GM23248 (cell line): ENCODE results near the gene FMO5. TPM values are rescaled to one million over a fixed set of nuclear protein-coding genes. Genes with fewer than 3 reads are reported as not detected.

Experiments used
- DNase-seq: peaks from one replicate; pipeline ENCODE4 v3.0.0-alpha.2; 2015
- H2AFZ ChIP-seq: fragments of 200-600 bp; sonication (generic); 2 replicates; pipeline ENCODE4 v1.6.1; 2016; ENCODE audit warnings: antibody characterized with exemption
- H3F3A ChIP-seq: fragments of 200-600 bp; sonication (generic); 2 replicates; pipeline ENCODE4 v1.6.1; 2016; ENCODE audit warnings: mild to moderate bottlenecking, antibody characterized with exemption, mixed run types; ENCODE audit not compliant: insufficient read depth
- H3K27ac ChIP-seq: fragments of 200-600 bp; sonication (generic); 2 replicates; pipeline ENCODE4 v1.5.1; 2016; ENCODE audit warnings: mild to moderate bottlenecking
- H3K27me3 ChIP-seq: fragments of 200-600 bp; sonication (generic); replicated peaks from 2 replicates; pipeline ENCODE4 v1.6.1; 2016; ENCODE audit warnings: mild to moderate bottlenecking; ENCODE audit not compliant: insufficient read depth
- H3K36me3 ChIP-seq: fragments of 200-600 bp; sonication (generic); 2 replicates; pipeline ENCODE4 v1.6.1; 2016; ENCODE audit warnings: low read depth, mild to moderate bottlenecking
- H3K4me1 ChIP-seq: fragments of 200-600 bp; sonication (generic); 2 replicates; pipeline ENCODE4 v1.6.1; 2016; ENCODE audit warnings: mild to moderate bottlenecking; ENCODE audit not compliant: insufficient read depth
- H3K4me2 ChIP-seq: fragments of 200-600 bp; sonication (generic); one replicate; pipeline ENCODE4 v1.6.1; 2016; ENCODE audit warnings: mild to moderate bottlenecking; ENCODE audit not compliant: unreplicated experiment
- H3K4me3 ChIP-seq: fragments of 200-600 bp; sonication (generic); 2 replicates; pipeline ENCODE4 v1.5.1; 2016; ENCODE audit warnings: mild to moderate bottlenecking
- H3K79me2 ChIP-seq: fragments of 200-600 bp; sonication (generic); 2 replicates; pipeline ENCODE4 v1.6.1; 2016; ENCODE audit warnings: mild to moderate bottlenecking; ENCODE audit not compliant: insufficient read depth
- H3K9ac ChIP-seq: fragments of 200-600 bp; sonication (generic); 2 replicates; pipeline ENCODE4 v1.6.1; 2016; ENCODE audit warnings: mild to moderate bottlenecking
- H3K9me2 ChIP-seq: fragments of 200-600 bp; sonication (generic); 2 replicates; pipeline ENCODE4 v1.6.1; 2016; ENCODE audit warnings: mixed run types, mild to moderate bottlenecking, moderate library complexity; ENCODE audit not compliant: insufficient read depth
- H3K9me3 ChIP-seq: fragments of 200-600 bp; sonication (generic); one replicate; pipeline ENCODE4 v1.6.1; 2017; ENCODE audit warnings: low read depth
- H4K20me1 ChIP-seq: fragments of 200-600 bp; sonication (generic); 2 replicates; pipeline ENCODE4 v1.6.0; 2016; ENCODE audit not compliant: insufficient read depth
- EZH2 ChIP-seq: fragments of 200-600 bp; sonication (generic); IDR thresholded peaks from 2 replicates; pipeline ENCODE4 v1.6.1; 2018; ENCODE audit warnings: antibody characterized with exemption, mild to moderate bottlenecking; ENCODE audit not compliant: insufficient read depth, poor library complexity, severe bottlenecking
- EZH2phosphoT487 ChIP-seq: fragments of 200-600 bp; sonication (generic); IDR thresholded peaks from 2 replicates; pipeline ENCODE4 v1.6.1; 2018; ENCODE audit warnings: antibody characterized with exemption, moderate library complexity, mild to moderate bottlenecking, low read depth; ENCODE audit not compliant: insufficient read depth
- WGBS, 2 experiments: methylation state at CpG; one replicate each; pipeline ENCODE4 v1.1.6; 2015 to 2017; ENCODE audit warnings: low lambda C conversion rate in 2 of 2, low coverage in 1 of 2; ENCODE audit errors: missing lambda C conversion rate in 2 of 2; 5-methylcytosine and 5-hydroxymethylcytosine counted together
- in situ Hi-C: fragments of 300-500 bp; cut with MboI; formaldehyde crosslinking; loops from 2 replicates; pipeline ENCODE4 v1.15.0; 2020
- polyA plus RNA-seq: library from polyadenylated mRNA; unstranded; fragments of >200 nt; fragmentation: Nextera tagmentation; extraction: Ambion mirVana; gene quantifications from 2 replicates; pipeline ENCODE4 v1.2.1, GENCODE V29; 2016
- total RNA-seq: library from RNA; depleted of rRNA; stranded (reverse); fragments of >200 nt; shearing (Covaris generic); gene quantifications from 2 replicates; pipeline ENCODE4 v1.2.3, GENCODE V29; 2014; rRNA removed

The FMO5 gene
- total RNA-seq (1.8 and 4.9 TPM in 2 replicates), polyA plus RNA-seq (1.1 and 1.2 TPM in 2 replicates)

GRCh38 chr1:147225193-147225730 is at the start of gene FMO5:
Gene FMO5, minus strand, starts transcription at chr1:147225339. Its CDS starts 310 bp downstream, at chr1:147225029.
- no peaks in the 10 kb centered on the region for H3K9me2 ChIP-seq
- no peaks in the 10 kb centered on the region for H3K4me1 ChIP-seq
- H3K4me2 ChIP-seq: peak within 1 kb of the TSS; percentile 95
- WGBS, 2 experiments: 2 to 3% methylated on average over 17 of the region's 17 CpGs
- peak within 1 kb of the TSS; percentile 83 for H3K9ac ChIP-seq
- H3K4me3 ChIP-seq: peak within 1 kb of the TSS; percentile 94
- in situ Hi-C loops: loop anchor here (10.0 kb wide), 1 partner anchor 50 kb away; the partner anchor contains the start of gene PRKAB2
- H2AFZ ChIP-seq: peak within 1 kb of the TSS; percentile 99
- no peaks in the 10 kb centered on the region for H3K79me2 ChIP-seq
- no peaks in the 10 kb centered on the region for H3K9me3 ChIP-seq
- no peaks in the 10 kb centered on the region for H3F3A ChIP-seq
- H3K27ac ChIP-seq: peak within 1 kb of the TSS; percentile 22
- DNase-seq: peak; percentile 82
- no peaks in the 10 kb centered on the region for H4K20me1 ChIP-seq
- no peaks in the 10 kb centered on the region for H3K27me3 ChIP-seq
- H3K36me3 ChIP-seq: no peaks in the 10 kb centered on the region
- TF ChIP-seq EZH2phosphoT487: no peak
- TF ChIP-seq EZH2: no peak

- no peaks in the 10 kb centered on the region for H3K9me3 ChIP-seq
- peaks cover 21% of the 10 kb centered on the region for H3K36me3 ChIP-seq
- H3K4me2 ChIP-seq: peak overlapping the region; percentile 93
- peaks cover 17% of the 10 kb centered on the region for H3K4me1 ChIP-seq
- in situ Hi-C loops: no loop called here
- H3K27me3 ChIP-seq: no peaks in the 10 kb centered on the region
- H3K27ac ChIP-seq: peak overlapping the region; percentile 97
- peak; percentile 93 for DNase-seq
- H3F3A ChIP-seq: peaks cover 24% of the 10 kb centered on the region
- H3K9me2 ChIP-seq: no peaks in the 10 kb centered on the region
- peak overlapping the region; percentile 79 for H3K9ac ChIP-seq
- H4K20me1 ChIP-seq: no peaks in the 10 kb centered on the region
- peak overlapping the region; percentile 72 for H2AFZ ChIP-seq
- TF ChIP-seq EZH2phosphoT487 (no peak), EZH2 (no peak)
- peak overlapping the region; percentile 58 for H3K4me3 ChIP-seq
- H3K79me2 ChIP-seq: no peaks in the 10 kb centered on the region
- 18 to 19% methylated on average over 6 of the region's 6 CpGs for WGBS, 2 experiments
Measured at GRCh38 chr1:147273409-147274336, 48.5 kb upstream of the FMO5 start.

GRCh38 chr1:147272042-147272441 is 46.9 kb upstream of the FMO5 start:
- Histone ChIP-seq H3K4me3 (no peak overlapping the region), H3K27ac (peak overlapping the region; percentile 97), H3K4me2 (no peak overlapping the region), H4K20me1 (no peaks in the 10 kb centered on the region), H3K9ac (no peak overlapping the region), H3K9me3 (no peaks in the 10 kb centered on the region), H3K9me2 (no peaks in the 10 kb centered on the region), H3K79me2 (no peaks in the 10 kb centered on the region), H3F3A (peaks cover 24% of the 10 kb centered on the region), H3K36me3 (peaks cover 31% of the 10 kb centered on the region), H3K4me1 (peaks cover 17% of the 10 kb centered on the region), H3K27me3 (no peaks in the 10 kb centered on the region), H2AFZ (no peak overlapping the region)
- DNase-seq: peak; percentile 5
- WGBS, 2 experiments: 44 to 50% methylated on average over 3 of the region's 3 CpGs
- in situ Hi-C loops: no loop called here
- no peak for TF ChIP-seq EZH2phosphoT487
- no peak for TF ChIP-seq EZH2

GRCh38 chr1:147270721-147271120 is 45.6 kb upstream of the FMO5 start:
- H3K36me3 ChIP-seq: peaks cover 35% of the 10 kb centered on the region
- H3K79me2 ChIP-seq: no peaks in the 10 kb centered on the region
- H3K4me3 ChIP-seq: no peak overlapping the region
- no peak overlapping the region for H3K9ac ChIP-seq
- peaks cover 17% of the 10 kb centered on the region for H3K4me1 ChIP-seq
- H2AFZ ChIP-seq: no peak overlapping the region
- peaks cover 28% of the 10 kb centered on the region for H3F3A ChIP-seq
- H3K9me3 ChIP-seq: no peaks in the 10 kb centered on the region
- WGBS, 2 experiments: 54% methylated on average over 2 of the region's 2 CpGs
- no peak for DNase-seq
- TF ChIP-seq EZH2 (no peak), EZH2phosphoT487 (no peak)
- no peak overlapping the region for H3K4me2 ChIP-seq
- in situ Hi-C loops: no loop called here
- H3K9me2 ChIP-seq: no peaks in the 10 kb centered on the region
- no peaks in the 10 kb centered on the region for H4K20me1 ChIP-seq
- no peak overlapping the region for H3K27ac ChIP-seq
- no peaks in the 10 kb centered on the region for H3K27me3 ChIP-seq
